BJ (cell line): ENCODE results near the gene DNMT3A. TPM values are rescaled to one million over a fixed set of nuclear protein-coding genes. Genes with fewer than 3 reads are reported as not detected.

ENCODE experiments used
- CTCF ChIA-PET: fragments of 350-600 bp; formaldehyde crosslinking; extraction: SDS; loops from one replicate; lab custom pipeline; 2021; ENCODE audit warnings: antibody characterized with exemption, inconsistent platforms; lab: Yijun Ruan, JAX
- POLR2A ChIA-PET: fragments of 300-600 bp; sonication (Branson Sonifier 250); formaldehyde crosslinking; extraction: SDS; loops from one replicate; lab custom pipeline; 2021; ENCODE audit warnings: antibody characterized with exemption; lab: Charles Lee
- DNase-seq: peaks from one replicate; pipeline ENCODE4 v3.0.0-alpha.2; 2011; ENCODE audit warnings: low read depth
- H3K27me3 ChIP-seq: 2 replicates; pipeline ENCODE4 v1.6.0; 2011; ENCODE audit warnings: low read length; ENCODE audit not compliant: control insufficient read depth, insufficient read depth
- H3K36me3 ChIP-seq: 2 replicates; pipeline ENCODE4 v1.5.1; 2011; ENCODE audit warnings: low read length; ENCODE audit not compliant: control insufficient read depth, insufficient read depth
- H3K4me3 ChIP-seq: 2 replicates; pipeline ENCODE4 v1.5.1; 2011; ENCODE audit warnings: low read depth, mild to moderate bottlenecking, control low read depth, low read length
- polyA plus RNA-seq: library from polyadenylated mRNA; depleted of rRNA; stranded (reverse); fragments of >200 nt; gene quantifications from 2 replicates; pipeline ENCODE4 v1.2.3, GENCODE V29; 2011
- TF ChIP-seq, protein P1 (sequence below): IDR thresholded peaks from 2 replicates; pipeline ENCODE4 v1.5.1; 2011; ENCODE audit warnings: low read depth, mild to moderate bottlenecking, control low read depth, inconsistent platforms, low read length, moderate library complexity; ENCODE audit not compliant: insufficient read depth

The DNMT3A gene
- polyA plus RNA-seq, 1 experiment, result 3.0 TPM

DNA sequence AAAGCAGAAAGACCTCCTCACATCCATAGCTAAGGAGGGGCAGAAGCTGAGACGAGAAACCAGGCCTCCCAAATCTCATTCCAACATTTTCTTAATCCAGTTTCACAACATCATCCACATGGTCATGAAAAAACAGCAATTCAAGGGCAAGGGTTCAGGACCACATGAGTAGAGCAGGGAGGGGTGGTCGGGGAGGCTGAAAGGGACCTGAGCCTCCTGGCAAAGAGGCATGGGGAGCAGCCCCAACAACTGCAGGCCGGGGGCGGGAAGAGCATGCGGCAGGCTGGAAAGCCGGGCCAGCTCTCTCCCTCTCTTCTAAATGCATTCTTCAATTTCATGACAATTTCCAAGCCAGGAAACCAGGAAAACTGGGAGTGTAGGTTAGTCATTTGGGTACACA is 76.7 kb downstream of the DNMT3A start:
- TF ChIP-seq, protein P1, sequence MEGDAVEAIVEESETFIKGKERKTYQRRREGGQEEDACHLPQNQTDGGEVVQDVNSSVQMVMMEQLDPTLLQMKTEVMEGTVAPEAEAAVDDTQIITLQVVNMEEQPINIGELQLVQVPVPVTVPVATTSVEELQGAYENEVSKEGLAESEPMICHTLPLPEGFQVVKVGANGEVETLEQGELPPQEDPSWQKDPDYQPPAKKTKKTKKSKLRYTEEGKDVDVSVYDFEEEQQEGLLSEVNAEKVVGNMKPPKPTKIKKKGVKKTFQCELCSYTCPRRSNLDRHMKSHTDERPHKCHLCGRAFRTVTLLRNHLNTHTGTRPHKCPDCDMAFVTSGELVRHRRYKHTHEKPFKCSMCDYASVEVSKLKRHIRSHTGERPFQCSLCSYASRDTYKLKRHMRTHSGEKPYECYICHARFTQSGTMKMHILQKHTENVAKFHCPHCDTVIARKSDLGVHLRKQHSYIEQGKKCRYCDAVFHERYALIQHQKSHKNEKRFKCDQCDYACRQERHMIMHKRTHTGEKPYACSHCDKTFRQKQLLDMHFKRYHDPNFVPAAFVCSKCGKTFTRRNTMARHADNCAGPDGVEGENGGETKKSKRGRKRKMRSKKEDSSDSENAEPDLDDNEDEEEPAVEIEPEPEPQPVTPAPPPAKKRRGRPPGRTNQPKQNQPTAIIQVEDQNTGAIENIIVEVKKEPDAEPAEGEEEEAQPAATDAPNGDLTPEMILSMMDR, result no peak
- ChIA-PET CTCF (interaction anchor here (1.2 kb wide), 1 partner anchor 13 kb away, joined by 4 read pairs; no protein-coding TSS in a partner anchor), POLR2A (no interaction called here)
- DNase-seq, result no peak
- no peak overlapping the region for H3K4me3 ChIP-seq
- no peaks in the 10 kb centered on the region for H3K27me3 ChIP-seq
- peaks cover 8% of the 10 kb centered on the region for H3K36me3 ChIP-seq

DNA sequence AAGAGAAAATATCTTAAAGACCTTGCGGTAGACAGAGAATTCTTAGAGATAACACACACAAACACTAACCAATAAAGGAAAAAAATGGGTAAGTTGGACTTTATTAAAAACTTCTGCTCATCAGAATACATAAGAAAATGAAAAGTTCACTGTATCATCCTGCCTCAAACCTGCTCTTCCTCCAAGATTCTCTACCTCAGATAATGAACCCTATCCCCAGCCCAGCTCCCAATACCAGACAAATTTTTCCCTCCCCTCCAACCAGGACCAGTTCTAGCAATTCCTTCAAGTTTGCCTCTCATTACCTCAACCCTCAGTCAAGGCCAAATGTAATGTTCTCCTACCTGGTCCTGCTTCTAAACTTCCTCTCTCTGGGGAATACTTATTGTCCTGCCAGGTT is 79.4 kb downstream of the DNMT3A start:
- Histone ChIP-seq H3K36me3 (peaks cover 4% of the 10 kb centered on the region; the same call in 1 of the 2 replicates), H3K27me3 (no peaks in the 10 kb centered on the region), H3K4me3 (no peak overlapping the region)
- DNase-seq, result no peak
- POLR2A ChIA-PET, result no interaction called here
- CTCF ChIA-PET, result interaction anchor here (1.2 kb wide), 1 partner anchor 34 kb away, joined by 3 read pairs; no protein-coding TSS in a partner anchor
- TF ChIP-seq, protein P1, result no peak

DNA sequence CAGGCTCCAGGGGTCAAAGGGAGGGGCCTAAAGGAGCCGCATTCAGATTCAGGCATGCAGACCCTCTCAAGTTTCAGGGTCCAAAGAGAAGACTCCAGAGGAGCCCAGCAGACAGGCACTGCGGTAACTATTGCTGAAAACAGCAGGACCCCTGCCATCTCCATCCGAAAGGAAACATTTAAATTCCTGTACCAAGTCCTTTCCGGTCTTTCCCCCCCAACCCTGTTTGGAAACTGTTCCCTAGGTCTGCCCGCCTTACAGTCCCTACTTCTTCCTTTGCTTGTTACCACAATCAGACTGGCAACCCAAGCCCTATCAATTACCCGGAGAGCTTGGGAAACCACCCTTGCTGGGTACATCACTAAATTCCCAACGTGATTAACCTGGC is 82.0 kb downstream of the DNMT3A start:
- TF ChIP-seq, protein P1, result no peak
- H3K27me3 ChIP-seq, result no peaks in the 10 kb centered on the region
- DNase-seq, result no peak
- H3K36me3 ChIP-seq, result peaks cover 2% of the 10 kb centered on the region; the same call in 1 of the 2 replicates
- no peak overlapping the region for H3K4me3 ChIP-seq
- POLR2A ChIA-PET, result interaction anchor here (0.5 kb wide), 1 partner anchor 266 kb away, joined by 3 read pairs; no protein-coding TSS in a partner anchor
- CTCF ChIA-PET, result interaction anchor here (2.7 kb wide), 1 partner anchor 17 kb away, joined by 10 read pairs; no protein-coding TSS in a partner anchor

DNA sequence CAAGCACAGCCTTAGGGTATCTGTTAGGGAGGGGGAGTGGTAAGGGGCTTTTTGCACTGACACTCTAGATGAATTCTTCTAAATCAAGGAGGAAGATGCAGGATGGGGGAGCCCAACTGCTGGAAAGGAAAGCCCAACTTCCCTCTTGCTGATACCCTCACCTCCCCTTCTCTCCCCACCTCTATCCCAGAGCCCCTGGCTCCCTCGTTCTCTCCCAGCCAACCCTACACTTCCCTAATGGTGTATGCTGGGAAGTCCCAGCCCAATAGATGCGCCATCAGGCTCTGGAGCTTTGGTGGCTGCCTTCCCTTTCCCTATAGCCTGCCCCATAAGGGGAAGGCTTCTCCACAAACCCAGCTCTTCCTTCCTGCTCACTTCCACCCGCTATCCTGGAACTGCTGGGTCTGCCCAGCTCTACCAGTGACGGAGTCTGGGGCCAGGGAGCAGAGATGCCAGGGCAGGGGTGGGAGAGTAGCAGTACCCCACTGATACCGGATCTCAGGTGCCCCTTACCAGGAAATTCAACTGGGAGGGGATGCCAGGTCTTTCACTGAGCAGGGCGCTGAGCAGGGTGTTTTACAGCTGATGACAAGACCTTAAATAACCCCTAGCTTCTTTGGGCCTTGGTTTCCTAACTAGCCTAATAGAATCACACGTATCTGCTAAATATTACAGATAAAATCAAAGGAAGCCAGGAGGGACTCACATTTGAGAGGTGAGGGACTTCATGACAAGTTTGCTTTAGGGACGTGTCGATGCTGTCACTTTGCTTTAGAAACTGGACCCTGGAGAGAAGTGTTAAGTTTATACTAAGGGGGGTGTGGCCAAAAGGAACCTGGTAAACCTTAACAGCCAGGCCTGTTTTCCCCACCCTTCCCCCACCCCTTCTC is 82.6 kb downstream of the DNMT3A start:
- TF ChIP-seq, protein P1, result no peak
- no peaks in the 10 kb centered on the region for H3K27me3 ChIP-seq

More for the DNA sequence above, 82.6 kb downstream of the DNMT3A start:
- Histone ChIP-seq H3K36me3 (peaks cover 2% of the 10 kb centered on the region; the same call in 1 of the 2 replicates), H3K4me3 (no peak overlapping the region)
- POLR2A ChIA-PET, result interaction anchor here (0.5 kb wide), 1 partner anchor 265 kb away, joined by 3 read pairs; no protein-coding TSS in a partner anchor
- DNase-seq, result no peak
- CTCF ChIA-PET, result interaction anchor here (2.7 kb wide), 1 partner anchor 18 kb away, joined by 10 read pairs; no protein-coding TSS in a partner anchor
